ENCODE measurements around the gene PBX3. TPM values are rescaled to one million over a fixed set of nuclear protein-coding genes. Genes with fewer than 3 reads are reported as not detected.

The PBX3 gene
- total and polyA plus RNA-seq, 2 donors (not counting 1 experiment from before 2014, with no cell fraction given) = 15.5 to 39.0 TPM

DNA sequence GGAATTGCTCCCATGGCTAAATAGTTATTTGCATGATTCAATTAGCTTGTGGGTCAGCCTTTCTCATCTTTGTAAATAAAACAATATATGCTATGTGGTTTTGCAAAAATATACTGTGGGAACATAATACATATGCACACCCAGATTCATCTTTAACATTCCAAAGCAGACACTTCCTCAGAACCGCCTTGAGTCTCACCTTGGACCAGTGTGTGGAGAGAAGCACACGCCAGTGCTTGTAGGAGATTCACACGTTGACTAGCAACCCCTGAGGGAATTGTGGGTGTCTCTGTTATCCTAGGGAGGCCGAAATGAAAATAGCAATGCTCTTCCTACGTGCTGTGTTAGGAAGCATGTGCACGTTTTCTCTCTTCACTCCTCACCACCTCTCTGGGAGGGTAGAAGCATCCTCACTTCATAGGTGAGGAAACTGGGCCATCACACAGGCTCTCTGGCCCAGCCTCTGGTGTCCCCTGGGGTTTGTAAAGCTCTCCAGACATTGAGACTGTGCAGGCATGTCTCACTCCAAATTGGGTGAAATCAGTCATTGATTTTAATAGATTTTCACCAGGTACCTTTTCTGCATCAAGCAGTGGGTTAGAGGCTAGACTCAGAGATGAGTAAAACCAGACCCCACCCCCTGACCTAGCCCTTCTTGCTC lies 221.7 kb downstream of the PBX3 start:
- no peaks in the 10 kb centered on the region for H3K27me3 Mint-ChIP-seq
- Histone ChIP-seq H3K27me3 (replicated peaks in 1 of 4; ENCODE audit: control extremely low read depth in 1 of 4, control insufficient read depth in 3 of 4, insufficient read depth in 4 of 4, low read length in 3 of 4) (no peaks in the 10 kb centered on the region), H3K36me3 (replicated peaks in 1 of 2; ENCODE audit: control extremely low read depth in 1 of 2, control insufficient read depth in 1 of 2, extremely low read depth in 1 of 2, insufficient read depth in 2 of 2, low read length in 1 of 2) (peaks cover 0 to 17% of the 10 kb centered on the region in 2 experiments), H3K4me2 (replicated peaks; ENCODE audit: low read depth, low read length, poor library complexity, severe bottlenecking) (no peak overlapping the region), H3K4me1 (ENCODE audit: control insufficient read depth in 2 of 2, insufficient read depth in 2 of 2, low read length in 2 of 2) (peaks cover 0 to 7% of the 10 kb centered on the region in 2 donors), H2AFZ (ENCODE audit: insufficient read depth, low read depth, low read length, poor library complexity, severe bottlenecking) (no peak overlapping the region), H3K9ac (ENCODE audit: low read length) (no peak overlapping the region), H3K27ac (ENCODE audit: low read length in 2 of 2) (no peak overlapping the region), H3K4me3 (ENCODE audit: control extremely low read depth in 1 of 5, extremely low read depth in 1 of 5, insufficient read depth in 1 of 5, low read depth in 2 of 5, low read length in 4 of 5) (no peak overlapping the region), H4K20me1 (ENCODE audit: control insufficient read depth, insufficient read depth, low read length, poor library complexity, severe bottlenecking) (no peaks in the 10 kb centered on the region), H3K9me3 (ENCODE audit: control extremely low read depth in 1 of 3, control insufficient read depth in 2 of 3, insufficient read depth in 1 of 3, low read length in 2 of 3) (no peaks in the 10 kb centered on the region), H3K79me2 (ENCODE audit: control insufficient read depth, insufficient read depth, low read length) (no peaks in the 10 kb centered on the region)
- no peak for ATAC-seq (ENCODE audit: low read depth)
- WGBS (ENCODE audit: insufficient coverage) = 0% methylated on average over 1 of the region's 6 CpGs
- TF ChIP-seq, protein P1, sequence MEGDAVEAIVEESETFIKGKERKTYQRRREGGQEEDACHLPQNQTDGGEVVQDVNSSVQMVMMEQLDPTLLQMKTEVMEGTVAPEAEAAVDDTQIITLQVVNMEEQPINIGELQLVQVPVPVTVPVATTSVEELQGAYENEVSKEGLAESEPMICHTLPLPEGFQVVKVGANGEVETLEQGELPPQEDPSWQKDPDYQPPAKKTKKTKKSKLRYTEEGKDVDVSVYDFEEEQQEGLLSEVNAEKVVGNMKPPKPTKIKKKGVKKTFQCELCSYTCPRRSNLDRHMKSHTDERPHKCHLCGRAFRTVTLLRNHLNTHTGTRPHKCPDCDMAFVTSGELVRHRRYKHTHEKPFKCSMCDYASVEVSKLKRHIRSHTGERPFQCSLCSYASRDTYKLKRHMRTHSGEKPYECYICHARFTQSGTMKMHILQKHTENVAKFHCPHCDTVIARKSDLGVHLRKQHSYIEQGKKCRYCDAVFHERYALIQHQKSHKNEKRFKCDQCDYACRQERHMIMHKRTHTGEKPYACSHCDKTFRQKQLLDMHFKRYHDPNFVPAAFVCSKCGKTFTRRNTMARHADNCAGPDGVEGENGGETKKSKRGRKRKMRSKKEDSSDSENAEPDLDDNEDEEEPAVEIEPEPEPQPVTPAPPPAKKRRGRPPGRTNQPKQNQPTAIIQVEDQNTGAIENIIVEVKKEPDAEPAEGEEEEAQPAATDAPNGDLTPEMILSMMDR (IDR thresholded peaks at IDR 0.05) = no peak
- TF ChIP-seq EZH2 (IDR thresholded peaks at IDR 0.05; ENCODE audit: borderline replicate concordance, insufficient read depth, low read depth, low read length, poor library complexity, severe bottlenecking) = no peak
- CTCF ChIA-PET = no interaction called here
- intact Hi-C loops (cut with micrococcal nuclease) = no loop called here
- POLR2A ChIA-PET = no interaction called here
- DNase-seq = no peak
- no peak overlapping the region for H3K27ac Mint-ChIP-seq
- no peaks in the 10 kb centered on the region for H3K9me3 Mint-ChIP-seq (ENCODE audit: insufficient read depth)
- H3K4me1 Mint-ChIP-seq = peaks cover 17% of the 10 kb centered on the region
- no peak overlapping the region for H3K4me3 Mint-ChIP-seq

DNA sequence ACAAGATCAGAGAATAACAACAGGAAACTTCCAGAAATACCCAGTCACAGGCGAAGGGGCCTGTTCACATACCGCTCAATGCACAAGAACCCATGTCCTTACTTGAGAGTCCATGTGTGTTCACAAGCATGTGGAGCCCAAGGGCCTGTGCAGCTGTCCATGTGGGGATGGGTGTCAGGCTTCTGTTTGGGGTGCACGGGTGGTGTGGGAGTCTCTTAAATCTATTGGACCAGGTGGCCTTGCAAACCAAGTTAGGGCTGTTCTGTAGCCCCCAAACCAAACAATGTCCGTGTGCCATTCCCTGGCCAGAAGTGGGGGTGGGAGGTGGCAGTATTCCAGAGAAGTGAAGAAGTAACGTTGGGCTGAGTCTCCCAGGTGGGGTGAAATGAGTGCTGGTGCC lies 222.3 kb downstream of the PBX3 start:
- Histone ChIP-seq H3K4me2 (replicated peaks; ENCODE audit: low read depth, low read length, poor library complexity, severe bottlenecking) (no peak overlapping the region), H3K27me3 (replicated peaks in 1 of 4; ENCODE audit: control extremely low read depth in 1 of 4, control insufficient read depth in 3 of 4, insufficient read depth in 4 of 4, low read length in 3 of 4) (no peaks in the 10 kb centered on the region), H4K20me1 (ENCODE audit: control insufficient read depth, insufficient read depth, low read length, poor library complexity, severe bottlenecking) (no peaks in the 10 kb centered on the region), H3K4me3 (ENCODE audit: control extremely low read depth in 1 of 5, extremely low read depth in 1 of 5, insufficient read depth in 1 of 5, low read depth in 2 of 5, low read length in 4 of 5) (no peak overlapping the region), H3K79me2 (ENCODE audit: control insufficient read depth, insufficient read depth, low read length) (no peaks in the 10 kb centered on the region), H3K9me3 (ENCODE audit: control extremely low read depth in 1 of 3, control insufficient read depth in 2 of 3, insufficient read depth in 1 of 3, low read length in 2 of 3) (peaks cover 0 to under 1% (median 0%) of the 10 kb centered on the region in 3 donors), H3K36me3 (replicated peaks in 1 of 2; ENCODE audit: control extremely low read depth in 1 of 2, control insufficient read depth in 1 of 2, extremely low read depth in 1 of 2, insufficient read depth in 2 of 2, low read length in 1 of 2) (peaks cover 0 to 17% of the 10 kb centered on the region in 2 experiments), H3K27ac (ENCODE audit: low read length in 2 of 2) (no peak overlapping the region), H2AFZ (ENCODE audit: insufficient read depth, low read depth, low read length, poor library complexity, severe bottlenecking) (no peak overlapping the region), H3K4me1 (ENCODE audit: control insufficient read depth in 2 of 2, insufficient read depth in 2 of 2, low read length in 2 of 2) (peaks cover 0 to 7% of the 10 kb centered on the region in 2 donors), H3K9ac (ENCODE audit: low read length) (no peak overlapping the region)
- POLR2A ChIA-PET = interaction anchor here (0.7 kb wide), 1 partner anchor 146 kb away, joined by 3 read pairs; no protein-coding TSS in a partner anchor
- DNase-seq (no peak), ATAC-seq (ENCODE audit: low read depth) (no peak)
- Mint-ChIP-seq H3K4me1 (peaks cover 11% of the 10 kb centered on the region), H3K27me3 (no peaks in the 10 kb centered on the region), H3K27ac (no peak overlapping the region), H3K9me3 (ENCODE audit: insufficient read depth) (no peaks in the 10 kb centered on the region), H3K4me3 (no peak overlapping the region)
- CTCF ChIA-PET = no interaction called here
- 91% methylated on average over 3 of the region's 5 CpGs for WGBS (ENCODE audit: insufficient coverage)
- TF ChIP-seq, protein P1 (IDR thresholded peaks at IDR 0.05) = no peak
- TF ChIP-seq EZH2 (IDR thresholded peaks at IDR 0.05; ENCODE audit: borderline replicate concordance, insufficient read depth, low read depth, low read length, poor library complexity, severe bottlenecking) = no peak
- intact Hi-C loops (cut with micrococcal nuclease) = no loop called here

All from B cell (primary cell).